T-helper 22 cell (primary cell): ENCODE data around the gene JUP.
A peak's percentile ranks its signal among the peaks of the same experiment; 100 is the strongest.

Source experiments
- DNase-seq: peaks from one replicate; pipeline ENCODE4 v3.0.0-alpha.2; 2020; ENCODE audit warnings: low read depth

JUP gene

DNA sequence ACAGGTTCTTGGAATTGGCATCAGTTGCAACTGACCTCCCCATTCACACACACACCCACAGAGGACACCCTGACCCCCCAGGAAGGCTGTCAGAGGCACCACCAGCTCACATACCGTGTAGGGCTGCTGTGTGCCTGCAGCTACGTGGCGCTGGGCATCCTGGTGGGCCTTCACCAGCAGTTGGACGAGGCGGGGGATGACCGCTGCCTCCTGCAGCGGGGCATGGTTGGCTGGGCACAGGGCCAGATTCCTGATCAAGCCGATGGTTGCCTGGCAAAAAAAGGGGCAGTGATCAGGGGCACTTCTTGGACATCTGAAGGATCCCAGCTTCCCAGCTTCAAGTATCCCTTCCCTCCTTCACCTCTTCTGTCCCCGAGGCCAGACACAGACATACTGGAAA, 27.9 kb downstream of the JUP start:
- no peak for DNase-seq

DNA sequence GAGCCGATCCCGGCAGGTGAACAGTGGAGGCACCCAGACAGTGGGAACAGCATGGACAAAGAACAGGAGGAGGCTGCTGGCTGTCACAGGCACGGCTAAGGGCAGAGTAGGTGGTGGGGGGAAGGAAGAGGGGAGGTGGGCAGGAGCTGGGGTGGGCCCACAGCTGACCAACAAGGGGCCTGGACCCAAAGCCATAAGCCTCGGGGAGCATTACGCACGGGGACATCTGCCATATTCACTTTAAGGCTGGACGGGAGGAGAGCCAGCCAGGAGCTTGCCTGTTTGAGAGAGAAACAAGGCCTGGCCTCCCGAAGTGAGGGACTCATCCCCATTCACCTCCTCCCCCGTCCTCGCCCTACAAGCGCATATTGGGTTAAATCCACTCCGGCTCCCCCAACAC, 32.4 kb downstream of the JUP start:
- DNase-seq = no peak

DNA sequence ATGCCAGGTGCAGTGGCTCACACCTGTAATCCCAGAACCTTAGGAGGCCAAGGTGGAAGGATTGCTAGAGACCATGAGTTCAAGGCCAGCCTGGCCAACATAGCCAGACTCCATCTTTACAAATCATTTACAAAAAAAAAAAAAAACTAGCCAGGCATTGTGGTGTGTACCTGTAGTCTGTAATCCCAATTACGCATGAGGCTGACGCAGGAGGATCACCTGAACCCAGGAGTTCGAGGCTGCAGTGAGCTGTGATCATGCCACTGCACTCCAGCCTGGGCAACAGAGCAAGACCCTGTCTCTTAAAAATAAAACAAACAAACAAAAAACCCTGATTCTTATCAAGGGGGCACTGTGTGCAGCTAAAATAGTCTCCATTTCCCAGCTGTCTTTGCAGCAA, 35.2 kb downstream of the JUP start:
- no peak for DNase-seq

GRCh38 chr17:41750862-41751261, 35.6 kb downstream of the JUP start:
- DNase-seq = no peak

- no peak for DNase-seq
Observed at GRCh38 chr17:41748275-41748674, 38.2 kb downstream of the JUP start.

GRCh38 chr17:41741709-41742108, 44.8 kb downstream of the JUP start:
- no peak for DNase-seq

GRCh38 chr17:41740506-41740905, 46.0 kb downstream of the JUP start:
- no peak for DNase-seq

- DNase-seq = no peak
Observed at GRCh38 chr17:41739661-41740352, 46.7 kb downstream of the JUP start.

GRCh38 chr17:41738801-41739112, 47.8 kb downstream of the JUP start:
- DNase-seq = no peak

DNA sequence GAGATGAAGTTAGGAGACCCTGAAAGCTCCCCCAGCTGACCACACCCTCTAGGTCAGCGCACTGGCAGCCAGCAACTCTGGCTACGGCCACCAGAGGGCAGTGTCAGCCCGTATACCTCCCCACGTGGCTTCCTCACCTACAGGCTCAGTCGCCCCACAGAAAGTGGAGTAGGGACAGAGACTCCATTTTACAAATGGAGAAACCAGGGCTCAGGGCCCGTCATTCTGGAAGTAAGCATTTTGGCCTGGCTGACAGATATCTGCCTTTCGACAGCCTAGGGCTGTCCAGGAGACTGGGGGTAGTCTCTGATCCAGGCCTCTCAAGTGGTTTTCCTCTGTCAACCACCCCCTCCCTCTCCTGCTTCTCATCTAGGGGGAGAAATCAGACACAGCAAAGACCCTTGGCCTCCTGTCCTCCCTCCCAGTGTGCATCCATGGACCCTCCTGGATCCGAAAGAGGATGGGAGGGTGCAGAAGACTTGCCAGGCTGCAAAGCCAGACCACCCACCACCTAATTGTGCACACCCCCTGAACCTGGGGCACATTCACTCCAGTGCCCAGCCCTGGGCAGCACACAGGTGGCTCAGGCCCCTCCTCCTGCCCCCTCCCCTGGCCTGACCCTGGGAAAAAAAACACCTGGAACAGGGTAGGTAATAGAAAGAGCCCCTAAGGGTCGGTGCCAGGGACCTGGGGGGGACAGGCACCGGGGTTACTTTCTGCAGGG, 48.3 kb downstream of the JUP start:
- peak; percentile 36 for DNase-seq

DNA sequence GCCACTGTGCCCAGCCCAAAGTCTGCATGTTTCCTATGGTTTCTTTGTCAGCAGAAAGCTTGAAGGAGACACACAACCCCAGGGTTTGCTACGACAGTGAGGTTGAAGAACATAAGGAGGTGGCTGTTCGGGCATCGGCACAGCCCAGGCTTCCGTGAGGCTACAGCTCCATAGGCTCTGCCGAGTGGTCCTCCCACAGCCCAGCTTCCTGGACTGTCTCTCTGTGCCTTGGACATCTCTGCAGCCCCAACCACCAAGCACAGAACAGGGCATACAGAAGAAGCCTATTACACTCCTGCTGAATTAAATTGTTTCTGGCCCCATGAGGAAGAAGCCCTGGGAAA, 48.9 kb downstream of the JUP start:
- no peak for DNase-seq

GRCh38 chr17:41736983-41737679, 49.4 kb downstream of the JUP start:
- no peak for DNase-seq

DNA sequence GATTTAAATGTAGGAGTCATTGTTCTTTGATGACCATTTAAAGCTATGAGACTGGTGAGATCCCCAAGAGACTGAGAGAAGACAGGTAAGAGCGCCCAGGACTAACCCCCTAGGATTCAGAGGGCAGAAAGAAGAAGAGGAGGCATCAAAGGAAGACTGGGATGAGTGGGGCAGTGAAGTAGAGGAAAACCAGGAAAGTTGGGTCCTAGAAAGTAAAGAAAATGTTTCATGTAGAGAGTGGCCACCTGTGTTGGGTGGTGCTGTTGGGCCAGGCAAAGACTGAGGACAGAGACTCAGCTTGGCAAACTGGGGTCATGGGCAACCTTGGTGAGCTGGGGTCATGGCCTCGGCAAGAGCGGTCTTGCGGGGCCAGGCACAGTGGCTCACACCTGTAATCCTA, 50.8 kb downstream of the JUP start:
- DNase-seq = no peak

GRCh38 chr17:41734949-41735313, 51.6 kb downstream of the JUP start:
- DNase-seq = no peak

DNA sequence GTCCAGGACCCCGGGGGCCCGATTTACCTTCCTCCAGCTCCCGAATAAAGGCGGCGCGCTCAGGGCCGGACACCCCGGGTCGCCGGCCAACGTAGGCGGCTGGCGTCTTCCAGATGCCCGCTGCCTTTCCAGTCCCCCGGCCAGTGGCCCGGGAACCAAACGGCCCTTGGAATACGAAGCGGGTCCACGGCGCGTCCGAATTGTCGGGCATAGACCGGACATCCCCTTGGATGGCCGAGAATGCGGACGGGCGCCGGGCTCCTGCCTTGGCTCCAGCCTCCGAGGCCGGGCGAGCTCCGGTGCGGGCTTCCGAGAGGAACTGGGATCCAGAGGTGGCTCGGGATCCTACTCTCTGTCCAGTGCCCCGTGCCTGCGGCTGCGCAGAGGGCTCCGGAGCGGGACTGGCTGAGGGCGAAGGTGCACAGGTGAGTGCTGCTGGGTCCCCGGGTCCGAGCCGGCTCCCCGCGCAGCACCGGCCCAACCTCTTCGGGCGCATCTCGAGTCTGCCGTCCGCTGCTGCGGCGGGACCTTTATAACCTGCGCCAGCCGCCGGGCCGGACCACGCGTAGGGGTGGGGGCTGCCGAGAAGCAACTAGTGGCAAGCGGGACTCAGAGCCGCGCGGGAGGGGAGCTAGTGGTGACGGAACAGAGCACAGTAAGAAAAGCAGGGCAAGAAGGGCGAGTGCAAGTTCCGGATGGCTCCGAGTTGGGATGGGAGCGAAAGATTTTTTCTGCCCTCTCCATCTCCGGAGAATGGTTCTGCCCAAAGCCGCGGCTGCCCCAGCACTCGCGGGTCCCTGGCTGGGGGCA, 52.2 kb downstream of the JUP start, which contains the start of gene HAP1:
Gene HAP1 (minus strand): TSS at position 505 of the 810 bp plus-strand sequence. CDS start 9 bp downstream, at position 496.
- no peak for DNase-seq

GRCh38 chr17:41733348-41734138, 53.0 kb downstream of the JUP start:
- DNase-seq = no peak

GRCh38 chr17:41731836-41732235, 54.7 kb downstream of the JUP start:
- DNase-seq = no peak

DNA sequence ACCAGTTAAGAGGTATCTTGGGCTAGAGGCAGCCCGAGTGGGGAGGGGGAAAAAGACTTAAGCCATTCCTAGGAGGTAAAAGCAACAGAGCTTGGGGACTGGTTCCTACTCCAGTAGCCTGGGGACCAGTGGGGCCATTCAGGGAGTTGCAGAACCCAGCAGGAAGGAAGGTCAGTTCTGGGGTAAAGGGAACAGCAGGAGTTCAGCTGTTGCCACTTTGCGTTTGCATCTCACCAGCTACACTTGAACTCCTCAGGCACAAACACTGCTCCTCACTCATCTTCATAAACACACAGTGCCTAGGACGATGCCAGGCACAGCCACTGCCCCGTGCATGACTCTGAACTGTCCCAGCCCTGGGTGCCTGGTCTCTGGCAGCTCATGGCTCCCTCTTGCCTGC, 56.0 kb downstream of the JUP start:
- no peak for DNase-seq

DNA sequence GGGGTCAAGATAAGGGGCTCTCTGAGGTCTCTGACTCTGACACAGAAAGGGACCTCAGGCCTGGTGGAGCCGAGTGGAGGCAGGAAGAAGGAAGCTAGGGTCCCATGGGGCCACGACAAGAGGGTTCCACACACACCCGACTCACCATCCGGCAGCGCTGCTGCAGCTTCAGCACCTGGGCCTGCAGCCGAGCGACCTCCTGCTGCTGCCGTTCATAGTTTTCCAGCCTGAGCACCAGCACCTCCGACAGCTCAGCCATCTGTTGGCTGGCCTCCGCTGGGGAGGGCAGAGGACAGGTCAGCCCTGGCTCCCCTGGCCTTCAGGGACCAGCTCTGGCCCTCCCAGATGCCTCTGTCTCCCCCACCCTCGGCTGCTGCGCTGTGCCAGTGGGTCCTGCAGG, 58.5 kb downstream of the JUP start:
- no peak for DNase-seq

DNA sequence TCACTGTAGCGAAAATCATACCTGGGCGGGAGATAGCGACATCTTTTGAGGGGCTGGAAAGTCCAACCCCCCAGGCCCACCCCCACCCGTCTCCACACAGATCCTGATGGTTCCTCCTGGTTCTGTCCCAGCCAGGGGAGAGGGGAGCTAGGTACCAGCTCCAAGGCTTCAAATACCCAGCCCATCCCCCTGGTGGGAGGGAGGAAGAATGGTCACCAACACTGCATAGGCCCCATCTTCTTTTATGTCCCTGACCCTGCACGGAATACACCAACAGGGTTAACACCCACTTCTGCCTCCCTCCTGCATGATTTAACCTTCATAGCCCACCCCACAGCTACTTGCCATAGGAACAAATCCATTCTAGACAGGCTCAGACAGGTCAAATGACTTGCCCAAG, 61.4 kb downstream of the JUP start:
- no peak for DNase-seq

DNA sequence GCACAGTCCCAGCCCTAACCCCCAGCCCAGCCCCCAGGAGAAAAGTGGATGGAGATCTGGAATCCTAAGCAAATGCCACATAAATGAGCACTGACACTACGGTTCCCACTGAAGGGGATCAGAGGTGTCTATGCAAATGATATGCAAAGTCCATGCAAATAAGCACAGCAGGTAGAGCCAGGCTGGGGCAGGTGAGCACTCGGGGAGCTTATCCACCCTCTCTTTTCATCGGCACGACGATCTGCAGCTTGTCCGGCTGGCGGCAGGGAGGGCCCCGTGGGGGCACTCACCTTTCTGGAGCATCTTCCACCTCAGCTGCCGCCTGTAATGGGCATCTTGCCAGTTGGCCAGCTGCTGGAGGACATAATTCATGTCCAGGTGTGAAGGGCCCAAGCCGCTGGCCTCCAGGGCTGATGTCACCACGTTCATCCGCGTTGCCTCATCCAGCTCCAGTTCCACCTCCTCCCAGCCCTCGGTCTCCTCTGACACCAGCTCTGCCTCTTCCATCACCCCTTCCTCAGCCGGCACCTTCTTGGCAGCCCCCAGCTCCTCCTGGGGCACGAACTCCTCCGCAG, 61.9 kb downstream of the JUP start:
- no peak for DNase-seq
